ENCODE results near the gene TEX19.
"Not testable (repeated sequence)": the region's sequence is repeated elsewhere in the genome, so short reads cannot be mapped to it uniquely, and the experiment has no call there.

TEX19 gene

GRCh38 chr17:82338858-82339633, 20.0 kb upstream of the TEX19 start:
- no peak for DNase-seq (ENCODE audit: low spot score)

GRCh38 chr17:82339634-82340580, 19.1 kb upstream of the TEX19 start:
- no peak for DNase-seq (ENCODE audit: low spot score)

GRCh38 chr17:82342361-82343079, 16.5 kb upstream of the TEX19 start:
- DNase-seq (ENCODE audit: low spot score) = no peak

GRCh38 chr17:82343560-82343959, 15.5 kb upstream of the TEX19 start:
- DNase-seq (ENCODE audit: low spot score) = no peak

GRCh38 chr17:82344175-82344907, 14.7 kb upstream of the TEX19 start:
- DNase-seq (ENCODE audit: low spot score) = no peak

- no peak for DNase-seq (ENCODE audit: low spot score)
Observed at GRCh38 chr17:82345151-82345976, 13.7 kb upstream of the TEX19 start.

- DNase-seq (ENCODE audit: low spot score) = no peak
Observed at GRCh38 chr17:82346342-82347300, 12.4 kb upstream of the TEX19 start.

- DNase-seq (ENCODE audit: low spot score) = not testable (repeated sequence)
Observed at GRCh38 chr17:82347994-82348393, 11.1 kb upstream of the TEX19 start.

- no peak for DNase-seq (ENCODE audit: low spot score)
Observed at GRCh38 chr17:82348434-82348833, 10.6 kb upstream of the TEX19 start.

- no peak for DNase-seq (ENCODE audit: low spot score)
Observed at GRCh38 chr17:82348866-82349265, 10.2 kb upstream of the TEX19 start.

- DNase-seq (ENCODE audit: low spot score) = no peak
Observed at GRCh38 chr17:82349287-82349701, 9.8 kb upstream of the TEX19 start.

GRCh38 chr17:82350182-82351030, 8.6 kb upstream of the TEX19 start:
- no peak for DNase-seq (ENCODE audit: low spot score)

GRCh38 chr17:82351254-82351712, 7.8 kb upstream of the TEX19 start:
- no peak for DNase-seq (ENCODE audit: low spot score)

GRCh38 chr17:82351713-82352488, 7.1 kb upstream of the TEX19 start:
- peak; percentile 73 for DNase-seq (ENCODE audit: low spot score)

GRCh38 chr17:82353484-82353883, 5.6 kb upstream of the TEX19 start:
- DNase-seq (ENCODE audit: low spot score) = no peak

- DNase-seq (ENCODE audit: low spot score) = no peak
Observed at GRCh38 chr17:82354804-82355308, 4.2 kb upstream of the TEX19 start.

GRCh38 chr17:82355770-82356427, 3.1 kb upstream of the TEX19 start:
- no peak for DNase-seq (ENCODE audit: low spot score)
